Measurements from ENCODE around the gene RBPJL. TPM values are rescaled to one million over a fixed set of nuclear protein-coding genes. Genes with fewer than 3 reads are reported as not detected.

The RBPJL gene
- total and polyA plus RNA-seq, 2 of the 13 experiments (the other 11 are each of a cell fraction or from before 2014, with no cell fraction given) = not detected

- TF ChIP-seq MTERF4 (CRISPR knock-in tag; IDR thresholded peaks at IDR 0.05) (peak; percentile 97), ZNF383 (CRISPR knock-in tag; IDR thresholded peaks at IDR 0.05; ENCODE audit: borderline replicate concordance) (peak; percentile 98), ZBTB21 (CRISPR knock-in tag; IDR thresholded peaks at IDR 0.05) (peak; percentile 74), SKI (IDR thresholded peaks at IDR 0.05; ENCODE audit: partially characterized antibody) (peak; percentile 84), ZNF589 (CRISPR knock-in tag; conservative IDR thresholded peaks at IDR 0.05) (no peak; the same call in 1 of the 2 replicates), ZNF609 (CRISPR knock-in tag; IDR thresholded peaks at IDR 0.05; ENCODE audit: borderline replicate concordance) (peak; percentile 88), EHMT2 (IDR thresholded peaks at IDR 0.05; ENCODE audit: borderline replicate concordance, low read depth, low read length) (no peak), TCF7 (IDR thresholded peaks at IDR 0.05; ENCODE audit: low read depth) (peak; percentile 6; the same call in 1 of the 2 replicates), SPEN (CRISPR knock-in tag; IDR thresholded peaks at IDR 0.05; ENCODE audit: low read depth) (peak; percentile 95), ZNF746 (CRISPR knock-in tag; IDR thresholded peaks at IDR 0.05) (peak; percentile 92), ZNF124 (CRISPR knock-in tag; IDR thresholded peaks at IDR 0.05) (peak; percentile 90; the same call in 1 of the 2 replicates), MXD4 (CRISPR knock-in tag; IDR thresholded peaks at IDR 0.05) (peak; percentile 100), PAXIP1 (CRISPR knock-in tag; conservative IDR thresholded peaks at IDR 0.05) (peak; percentile 92), ZNF512 (CRISPR knock-in tag; IDR thresholded peaks at IDR 0.05) (no peak), BCL6 (CRISPR knock-in tag; IDR thresholded peaks at IDR 0.05) (peak; percentile 73), GABPA (IDR thresholded peaks at IDR 0.05; ENCODE audit: low read depth, low read length) (peak; percentile 77), GABPA (CRISPR knock-in tag; IDR thresholded peaks at IDR 0.05; ENCODE audit: low read depth) (peak; percentile 97)
Measured at GRCh38 chr20:45362804-45363610, 56.4 kb downstream of the RBPJL start, which contains the start of gene SYS1 (continued).

Measured in HepG2 (cell line).